Measurements from ENCODE around the gene LMOD1. TPM values are rescaled to one million over a fixed set of nuclear protein-coding genes. Genes with fewer than 3 reads are reported as not detected.

LMOD1 gene
- total and polyA plus RNA-seq, 11 donors, result 4.6 to 24.9 (median 10.0) TPM

DNA sequence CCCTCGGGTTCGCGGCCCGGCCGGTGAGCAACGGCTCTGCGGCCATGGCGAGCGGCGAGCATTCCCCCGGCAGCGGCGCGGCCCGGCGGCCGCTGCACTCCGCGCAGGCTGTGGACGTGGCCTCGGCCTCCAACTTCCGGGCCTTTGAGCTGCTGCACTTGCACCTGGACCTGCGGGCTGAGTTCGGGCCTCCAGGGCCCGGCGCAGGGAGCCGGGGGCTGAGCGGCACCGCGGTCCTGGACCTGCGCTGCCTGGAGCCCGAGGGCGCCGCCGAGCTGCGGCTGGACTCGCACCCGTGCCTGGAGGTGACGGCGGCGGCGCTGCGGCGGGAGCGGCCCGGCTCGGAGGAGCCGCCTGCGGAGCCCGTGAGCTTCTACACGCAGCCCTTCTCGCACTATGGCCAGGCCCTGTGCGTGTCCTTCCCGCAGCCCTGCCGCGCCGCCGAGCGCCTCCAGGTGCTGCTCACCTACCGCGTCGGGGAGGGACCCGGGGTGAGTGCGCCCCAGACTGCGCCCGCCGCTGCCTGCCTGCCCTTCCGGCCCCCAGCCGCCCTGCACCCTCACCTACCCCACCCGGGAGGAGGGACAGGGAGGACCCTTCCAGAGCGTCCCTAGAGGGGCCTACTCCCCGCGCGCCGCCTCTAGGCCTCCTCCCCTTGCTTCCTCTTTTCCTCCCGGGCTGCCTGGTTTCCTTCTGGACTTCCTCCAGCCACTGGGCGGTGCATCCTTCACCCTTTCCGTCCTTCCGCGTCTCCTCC lies 36.5 kb upstream of the LMOD1 start, which contains the start of gene RNPEP:
RNPEP (plus strand) TSS at position 26 of the 757 bp plus-strand sequence; CDS start at position 45, 19 bp downstream.
- 0 to 1% (median 0%) methylated on average over 33 to 80 of the region's 80 CpGs for WGBS, 4 donors
- intact Hi-C loops (cut with DNase I), result loop anchor here in 3 of 10 donors (2.0 to 10.0 kb wide), 3 partner anchors 28 to 448 kb away; partner anchors contain the start of genes NAV1 (in 1 of the 3) and TIMM17A (in 1 of the 3)
- Histone ChIP-seq H3K4me1 (peaks cover 0 to 39% (median 16%) of the 10 kb centered on the region in 12 donors), H3K9me3 (no peaks in the 10 kb centered on the region), H3K27ac (peak within 1 kb of the TSS; percentile 43 to 98 (median 94)), H3K4me3 (peak within 1 kb of the TSS; percentile 75 to 100 (median 96)), H3K27me3 (no peaks in the 10 kb centered on the region), H3K36me3 (peaks cover 0 to 5% (median 0%) of the 10 kb centered on the region in 9 donors)
- ATAC-seq (peak; percentile 65 to 92 (median 88)), DNase-seq (peak; percentile 81 to 85 (median 83))
- TF ChIP-seq, protein P1, sequence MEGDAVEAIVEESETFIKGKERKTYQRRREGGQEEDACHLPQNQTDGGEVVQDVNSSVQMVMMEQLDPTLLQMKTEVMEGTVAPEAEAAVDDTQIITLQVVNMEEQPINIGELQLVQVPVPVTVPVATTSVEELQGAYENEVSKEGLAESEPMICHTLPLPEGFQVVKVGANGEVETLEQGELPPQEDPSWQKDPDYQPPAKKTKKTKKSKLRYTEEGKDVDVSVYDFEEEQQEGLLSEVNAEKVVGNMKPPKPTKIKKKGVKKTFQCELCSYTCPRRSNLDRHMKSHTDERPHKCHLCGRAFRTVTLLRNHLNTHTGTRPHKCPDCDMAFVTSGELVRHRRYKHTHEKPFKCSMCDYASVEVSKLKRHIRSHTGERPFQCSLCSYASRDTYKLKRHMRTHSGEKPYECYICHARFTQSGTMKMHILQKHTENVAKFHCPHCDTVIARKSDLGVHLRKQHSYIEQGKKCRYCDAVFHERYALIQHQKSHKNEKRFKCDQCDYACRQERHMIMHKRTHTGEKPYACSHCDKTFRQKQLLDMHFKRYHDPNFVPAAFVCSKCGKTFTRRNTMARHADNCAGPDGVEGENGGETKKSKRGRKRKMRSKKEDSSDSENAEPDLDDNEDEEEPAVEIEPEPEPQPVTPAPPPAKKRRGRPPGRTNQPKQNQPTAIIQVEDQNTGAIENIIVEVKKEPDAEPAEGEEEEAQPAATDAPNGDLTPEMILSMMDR (IDR thresholded peaks at IDR 0.05), result peak in 4 of 12 donors; percentile 4 to 18 (median 10)
- peak; percentile 33 to 70 for TF ChIP-seq POLR2A (IDR thresholded peaks at IDR 0.05)

GRCh38 chr1:201982082-201982622 lies 35.8 kb upstream of the LMOD1 start:
- 9 to 22% (median 12%) methylated on average over 11 to 31 of the region's 31 CpGs for WGBS, 4 donors
- H3K27ac ChIP-seq, result peak overlapping the region in 11 of 12 donors; percentile 90 to 98 (median 94)
- no peaks in the 10 kb centered on the region for H3K9me3 ChIP-seq
- peaks cover 0 to 39% (median 14%) of the 10 kb centered on the region in 12 donors for H3K4me1 ChIP-seq
- peak; percentile 79 to 88 (median 84) for DNase-seq
- H3K36me3 ChIP-seq, result peaks cover 0 to 4% (median 0%) of the 10 kb centered on the region in 9 donors
- intact Hi-C loops (cut with DNase I), result loop anchor here in 3 of 10 donors (2.0 to 10.0 kb wide), 3 partner anchors 27 to 447 kb away; partner anchors contain the start of genes NAV1 (in 1 of the 3) and TIMM17A (in 1 of the 3)
- peak; percentile 23 to 77 (median 46) for ATAC-seq
- TF ChIP-seq, protein P1 (IDR thresholded peaks at IDR 0.05), result no peak
- TF ChIP-seq POLR2A (IDR thresholded peaks at IDR 0.05), result no peak
- H3K4me3 ChIP-seq, result peak overlapping the region; percentile 75 to 100 (median 96)
- H3K27me3 ChIP-seq, result no peaks in the 10 kb centered on the region

DNA sequence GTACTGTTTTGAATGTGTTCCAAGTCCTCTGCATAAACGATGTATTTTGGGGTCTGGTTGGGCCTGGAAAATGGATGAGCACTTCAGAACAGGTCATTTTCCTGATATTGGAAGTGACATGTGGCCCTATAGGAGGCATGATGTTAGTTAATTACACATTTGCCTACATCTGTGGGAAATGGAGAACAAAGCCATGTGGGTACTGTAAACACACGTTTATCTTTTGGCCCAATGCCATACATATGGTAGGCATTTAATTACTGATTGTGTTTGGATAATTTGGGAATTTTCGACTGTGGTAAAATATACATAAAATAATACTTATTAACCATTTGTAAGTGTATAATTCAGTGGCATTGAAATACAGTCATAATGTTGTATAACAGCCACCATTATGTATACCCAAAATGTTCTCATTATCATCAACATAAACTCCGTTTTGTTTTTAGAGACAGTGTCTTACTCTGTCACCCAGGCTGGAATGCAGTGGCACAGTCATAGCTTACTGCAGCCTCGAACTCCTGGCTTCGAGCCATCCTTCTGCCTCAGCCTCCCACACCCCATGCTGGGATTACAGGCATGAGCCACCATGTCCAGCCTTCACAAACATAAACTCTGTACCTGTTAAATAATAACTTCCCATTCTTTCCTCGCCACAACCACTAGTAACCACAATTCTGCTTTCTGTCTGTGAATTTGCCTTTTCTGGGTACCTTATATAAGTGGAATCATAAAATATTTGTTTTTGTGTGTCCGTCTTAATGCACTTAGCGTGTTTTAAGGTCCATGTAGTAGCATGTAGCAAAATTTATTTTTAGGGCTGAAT lies 24.2 kb upstream of the LMOD1 start:
- no peak for TF ChIP-seq POLR2A (IDR thresholded peaks at IDR 0.05)
- TF ChIP-seq, protein P1 (IDR thresholded peaks at IDR 0.05), result no peak
- ATAC-seq (peak in 2 of 4 donors; percentile 36 to 37), DNase-seq (no peak)
- Histone ChIP-seq H3K9me3 (no peaks in the 10 kb centered on the region), H3K4me3 (no peak overlapping the region), H3K4me1 (peaks cover 0 to 14% (median 5%) of the 10 kb centered on the region in 12 donors), H3K27me3 (no peaks in the 10 kb centered on the region), H3K36me3 (peaks cover 3 to 57% (median 52%) of the 10 kb centered on the region in 9 donors), H3K27ac (no peak overlapping the region)
- intact Hi-C loops (cut with DNase I), result loop anchor here (2.0 to 5.0 kb wide), 5 partner anchors 73 to 438 kb away; partner anchors contain the start of gene IPO9 (in 2 of the 10)
- 52 to 56% (median 52%) methylated on average over 9 of the region's 9 CpGs for WGBS, 4 donors

Data from heart left ventricle (tissue), 16 donors.